PFSK-1 (cell line): Measurements from ENCODE around the gene NPM1.

Experiments
- FOXP2 ChIP-seq: optimal IDR thresholded peaks from 2 replicates; pipeline ENCODE3; 2011; ENCODE audit warnings: borderline replicate concordance, control low read depth, inconsistent platforms; ENCODE audit not compliant: insufficient read depth; ENCODE audit errors: extremely low read length, extremely low read depth
- POLR2AphosphoS5 ChIP-seq: IDR thresholded peaks from 2 replicates; pipeline ENCODE4 v1.6.1; 2012; ENCODE audit warnings: low read depth, mild to moderate bottlenecking, control low read depth, low read length, moderate library complexity
- REST ChIP-seq, 2 experiments: IDR thresholded peaks; 2 replicates each; pipeline versions ENCODE4 v1.6.1 to v1.8.0; 2011 to 2012; ENCODE audit warnings: low read depth in 2 of 2, low read length in 2 of 2, control low read depth in 1 of 2, inconsistent platforms in 1 of 2, mild to moderate bottlenecking in 1 of 2, moderate library complexity in 1 of 2; ENCODE audit not compliant: insufficient read depth in 1 of 2
- SIN3A ChIP-seq: IDR thresholded peaks from 2 replicates; pipeline ENCODE4 v1.6.1; 2012; ENCODE audit warnings: mild to moderate bottlenecking, low read length, moderate library complexity, borderline replicate concordance; ENCODE audit not compliant: insufficient read depth
- TAF1 ChIP-seq: IDR thresholded peaks from 2 replicates; pipeline ENCODE4 v1.6.1; 2012; ENCODE audit warnings: low read length, control low read depth, borderline replicate concordance; ENCODE audit not compliant: insufficient read depth

NPM1 gene

GRCh38 chr5:171416160-171417049, 28.8 kb downstream of the NPM1 start:
- TF ChIP-seq TAF1 (no peak), FOXP2 (no peak), REST (IDR thresholded peaks at IDR 0.05; ENCODE audit: insufficient read depth in 1 of 2, low read depth in 2 of 2, low read length in 2 of 2) (no peak), POLR2AphosphoS5 (no peak), SIN3A (no peak)

GRCh38 chr5:171418316-171418981, 30.8 kb downstream of the NPM1 start:
- TF ChIP-seq FOXP2 (peak; percentile 22), POLR2AphosphoS5 (no peak), SIN3A (peak; percentile 50; the same call in 1 of the 2 replicates), REST (IDR thresholded peaks at IDR 0.05; ENCODE audit: insufficient read depth in 1 of 2, low read depth in 2 of 2, low read length in 2 of 2) (peak; percentile 93 to 94), TAF1 (no peak)

- TF ChIP-seq TAF1, result no peak
- TF ChIP-seq FOXP2, result peak; percentile 6
Observed at GRCh38 chr5:171418982-171419687, 31.5 kb downstream of the NPM1 start, which contains the start of gene FGF18. Gene FGF18, plus strand, starts transcription at chr5:171419647. Its CDS starts 553 bp downstream, at chr5:171420200.

GRCh38 chr5:171419688-171420430, 32.2 kb downstream of the NPM1 start:
- no peak for TF ChIP-seq REST (IDR thresholded peaks at IDR 0.05; ENCODE audit: insufficient read depth in 1 of 2, low read depth in 2 of 2, low read length in 2 of 2)

- TF ChIP-seq TAF1 (no peak), REST (IDR thresholded peaks at IDR 0.05; ENCODE audit: insufficient read depth in 1 of 2, low read depth in 2 of 2, low read length in 2 of 2) (no peak), POLR2AphosphoS5 (no peak), SIN3A (no peak), FOXP2 (no peak)
Observed at GRCh38 chr5:171420431-171421241, 33.0 kb downstream of the NPM1 start.
